ENCODE results near the gene CTNNA3. TPM values are rescaled to one million over a fixed set of nuclear protein-coding genes. Genes with fewer than 3 reads are reported as not detected.
"Not testable (repeated sequence)": the region's sequence is repeated elsewhere in the genome, so short reads cannot be mapped to it uniquely, and the experiment has no call there.

The CTNNA3 gene
- total and polyA plus RNA-seq, 2 donors (not counting 1 experiment from before 2014, with no cell fraction given) = not detected

DNA sequence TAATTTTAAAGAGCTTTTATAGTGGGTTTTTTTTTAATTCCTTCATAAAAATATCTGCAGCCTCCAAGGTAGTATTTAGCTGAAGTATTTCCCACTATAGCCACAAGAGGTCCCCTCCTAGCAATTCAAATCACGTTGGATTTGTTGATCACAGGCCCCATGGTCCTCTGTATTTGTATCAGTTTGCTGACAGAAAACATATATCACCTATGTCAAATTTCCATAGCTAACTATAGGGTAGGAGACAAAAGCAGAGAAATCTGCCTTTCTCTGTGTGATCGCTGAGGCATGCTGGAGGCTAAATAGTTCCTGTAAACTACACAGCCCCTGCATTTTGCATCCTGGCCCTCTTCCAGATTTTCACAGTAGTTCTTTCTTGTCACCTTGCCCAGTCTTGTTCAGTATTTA is 1.7 kb upstream of the CTNNA3 start:
- Histone ChIP-seq H3K9ac (ENCODE audit: insufficient read depth, low read length) (no peak overlapping the region), H3K4me2 (ENCODE audit: extremely low read depth, insufficient read depth, low read length) (no peak overlapping the region), H3K4me1 (ENCODE audit: control insufficient read depth, extremely low read depth, insufficient read depth, low read length) (no peaks in the 10 kb centered on the region), H3K36me3 (ENCODE audit: control insufficient read depth, insufficient read depth, low read length) (no peaks in the 10 kb centered on the region), H4K20me1 (ENCODE audit: control insufficient read depth, extremely low read depth, insufficient read depth, low read length) (no peaks in the 10 kb centered on the region), H3K9me3 (ENCODE audit: control insufficient read depth, insufficient read depth, low read depth, low read length) (no peaks in the 10 kb centered on the region), H3K4me3 (replicated peaks in 1 of 4; ENCODE audit: control extremely low read depth in 1 of 4, insufficient read depth in 1 of 4, low read depth in 3 of 4, low read length in 4 of 4) (no peak overlapping the region), H3K27me3 (ENCODE audit: control insufficient read depth, insufficient read depth, low read length) (peaks cover 8% of the 10 kb centered on the region), H2AFZ (ENCODE audit: low read length) (no peak overlapping the region), H3K27ac (ENCODE audit: insufficient read depth, low read length) (no peak overlapping the region), H3K79me2 (ENCODE audit: control insufficient read depth, insufficient read depth, low read length) (no peaks in the 10 kb centered on the region)
- peak; percentile 47 to 71 for DNase-seq (ENCODE audit: low read depth in 2 of 2)
- TF ChIP-seq EZH2 (IDR thresholded peaks at IDR 0.05; ENCODE audit: low read length, missing control alignments) (no peak), CTCF (conservative IDR thresholded peaks at IDR 0.05 in 1 of 2, IDR thresholded peaks at IDR 0.05 in 1 of 2; ENCODE audit: low read depth in 1 of 2, low read length in 2 of 2) (peak; percentile 66 to 68)

GRCh38 chr10:67696679-67697078 is 684 bp upstream of the CTNNA3 start:
- H3K4me1 ChIP-seq (ENCODE audit: control insufficient read depth, extremely low read depth, insufficient read depth, low read length) = no peaks in the 10 kb centered on the region
- H3K36me3 ChIP-seq (ENCODE audit: control insufficient read depth, insufficient read depth, low read length) = no peaks in the 10 kb centered on the region
- peaks cover 8% of the 10 kb centered on the region for H3K27me3 ChIP-seq (ENCODE audit: control insufficient read depth, insufficient read depth, low read length)
- TF ChIP-seq CTCF (conservative IDR thresholded peaks at IDR 0.05 in 1 of 2, IDR thresholded peaks at IDR 0.05 in 1 of 2; ENCODE audit: low read depth in 1 of 2, low read length in 2 of 2) = no peak
- no peak for TF ChIP-seq EZH2 (IDR thresholded peaks at IDR 0.05; ENCODE audit: low read length, missing control alignments)
- H3K4me3 ChIP-seq (replicated peaks in 1 of 4; ENCODE audit: control extremely low read depth in 1 of 4, insufficient read depth in 1 of 4, low read depth in 3 of 4, low read length in 4 of 4) = no peak overlapping the region
- H3K9ac ChIP-seq (ENCODE audit: insufficient read depth, low read length) = no peak overlapping the region
- no peak for DNase-seq (ENCODE audit: low read depth in 2 of 2)
- no peaks in the 10 kb centered on the region for H3K79me2 ChIP-seq (ENCODE audit: control insufficient read depth, insufficient read depth, low read length)
- no peak overlapping the region for H3K27ac ChIP-seq (ENCODE audit: insufficient read depth, low read length)
- H3K9me3 ChIP-seq (ENCODE audit: control insufficient read depth, insufficient read depth, low read depth, low read length) = no peaks in the 10 kb centered on the region
- no peak overlapping the region for H3K4me2 ChIP-seq (ENCODE audit: extremely low read depth, insufficient read depth, low read length)
- H4K20me1 ChIP-seq (ENCODE audit: control insufficient read depth, extremely low read depth, insufficient read depth, low read length) = no peaks in the 10 kb centered on the region
- no peak overlapping the region for H2AFZ ChIP-seq (ENCODE audit: low read length)

DNA sequence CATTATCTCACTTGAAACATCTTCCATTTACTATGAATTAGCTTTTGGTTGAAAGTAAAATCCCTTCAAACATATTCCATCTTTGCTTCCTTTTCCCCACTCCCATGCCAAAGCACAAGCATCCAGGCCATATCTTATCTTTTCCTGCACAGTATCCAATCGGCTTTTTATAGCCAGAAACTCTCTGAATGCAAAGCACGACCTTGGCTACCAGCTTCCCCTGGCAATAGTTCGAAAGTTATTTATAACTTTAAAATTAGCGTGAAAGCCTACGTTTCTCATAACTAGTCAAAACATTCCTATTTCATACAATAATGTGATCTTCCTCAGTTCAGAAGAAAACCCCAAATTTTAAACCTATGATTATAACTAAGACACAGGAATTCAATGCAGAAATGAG is 440 bp downstream of the CTNNA3 start:
- Histone ChIP-seq H2AFZ (ENCODE audit: low read length) (no peak overlapping the region), H3K4me3 (replicated peaks in 1 of 4; ENCODE audit: control extremely low read depth in 1 of 4, insufficient read depth in 1 of 4, low read depth in 3 of 4, low read length in 4 of 4) (peak overlapping the region in 1 of 4 experiments; percentile 5), H3K4me1 (ENCODE audit: control insufficient read depth, extremely low read depth, insufficient read depth, low read length) (no peaks in the 10 kb centered on the region), H3K4me2 (ENCODE audit: extremely low read depth, insufficient read depth, low read length) (no peak overlapping the region), H3K27ac (ENCODE audit: insufficient read depth, low read length) (no peak overlapping the region), H3K9ac (ENCODE audit: insufficient read depth, low read length) (no peak overlapping the region), H3K9me3 (ENCODE audit: control insufficient read depth, insufficient read depth, low read depth, low read length) (no peaks in the 10 kb centered on the region), H4K20me1 (ENCODE audit: control insufficient read depth, extremely low read depth, insufficient read depth, low read length) (no peaks in the 10 kb centered on the region), H3K79me2 (ENCODE audit: control insufficient read depth, insufficient read depth, low read length) (no peaks in the 10 kb centered on the region), H3K27me3 (ENCODE audit: control insufficient read depth, insufficient read depth, low read length) (peaks cover 8% of the 10 kb centered on the region), H3K36me3 (ENCODE audit: control insufficient read depth, insufficient read depth, low read length) (no peaks in the 10 kb centered on the region)
- peak in 1 of 2 donors; percentile 3 for DNase-seq (ENCODE audit: low read depth in 2 of 2)
- TF ChIP-seq CTCF (conservative IDR thresholded peaks at IDR 0.05 in 1 of 2, IDR thresholded peaks at IDR 0.05 in 1 of 2; ENCODE audit: low read depth in 1 of 2, low read length in 2 of 2) (no peak), EZH2 (IDR thresholded peaks at IDR 0.05; ENCODE audit: low read length, missing control alignments) (no peak)

GRCh38 chr10:67691861-67692260 is 4.1 kb downstream of the CTNNA3 start:
- H3K27me3 ChIP-seq (ENCODE audit: control insufficient read depth, insufficient read depth, low read length); H4K20me1 ChIP-seq (ENCODE audit: control insufficient read depth, extremely low read depth, insufficient read depth, low read length); H3K9ac ChIP-seq (ENCODE audit: insufficient read depth, low read length); H3K9me3 ChIP-seq (ENCODE audit: control insufficient read depth, insufficient read depth, low read depth, low read length); H3K36me3 ChIP-seq (ENCODE audit: control insufficient read depth, insufficient read depth, low read length); H2AFZ ChIP-seq (ENCODE audit: low read length); H3K4me3 ChIP-seq (replicated peaks in 1 of 4; ENCODE audit: control extremely low read depth in 1 of 4, insufficient read depth in 1 of 4, low read depth in 3 of 4, low read length in 4 of 4); H3K79me2 ChIP-seq (ENCODE audit: control insufficient read depth, insufficient read depth, low read length); H3K4me2 ChIP-seq (ENCODE audit: extremely low read depth, insufficient read depth, low read length); H3K27ac ChIP-seq (ENCODE audit: insufficient read depth, low read length); DNase-seq (ENCODE audit: low read depth in 2 of 2); H3K4me1 ChIP-seq (ENCODE audit: control insufficient read depth, extremely low read depth, insufficient read depth, low read length): not testable (repeated sequence)

DNA sequence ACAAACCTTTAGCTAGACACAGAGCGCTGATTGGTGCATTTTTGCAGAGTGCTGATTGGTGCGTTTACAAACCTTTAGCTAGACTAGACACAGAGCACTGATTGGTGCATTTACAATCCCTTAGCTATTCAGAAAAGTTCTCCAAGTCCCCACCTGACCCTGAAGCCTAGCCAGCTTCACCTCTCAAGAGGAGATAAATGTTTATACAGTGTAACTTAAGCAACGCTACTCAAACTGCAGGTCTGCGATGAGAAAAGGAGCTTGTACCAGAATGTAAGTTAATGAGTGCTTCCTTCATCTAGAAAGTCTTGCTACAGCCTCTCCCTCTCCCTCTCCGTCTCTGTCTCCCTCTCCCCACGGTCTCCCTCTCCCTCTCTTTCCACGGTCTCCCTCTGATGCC is 5.5 kb downstream of the CTNNA3 start:
- not testable (repeated sequence) for DNase-seq (ENCODE audit: low read depth in 2 of 2); H3K4me3 ChIP-seq (replicated peaks in 1 of 4; ENCODE audit: control extremely low read depth in 1 of 4, insufficient read depth in 1 of 4, low read depth in 3 of 4, low read length in 4 of 4); H3K27me3 ChIP-seq (ENCODE audit: control insufficient read depth, insufficient read depth, low read length); H3K4me2 ChIP-seq (ENCODE audit: extremely low read depth, insufficient read depth, low read length); H2AFZ ChIP-seq (ENCODE audit: low read length); H3K27ac ChIP-seq (ENCODE audit: insufficient read depth, low read length); H4K20me1 ChIP-seq (ENCODE audit: control insufficient read depth, extremely low read depth, insufficient read depth, low read length); H3K36me3 ChIP-seq (ENCODE audit: control insufficient read depth, insufficient read depth, low read length); H3K4me1 ChIP-seq (ENCODE audit: control insufficient read depth, extremely low read depth, insufficient read depth, low read length); H3K79me2 ChIP-seq (ENCODE audit: control insufficient read depth, insufficient read depth, low read length); H3K9ac ChIP-seq (ENCODE audit: insufficient read depth, low read length); H3K9me3 ChIP-seq (ENCODE audit: control insufficient read depth, insufficient read depth, low read depth, low read length)
